Bronchial epithelial cell (primary cell): ENCODE data around the gene NR6A1. TPM values are rescaled to one million over a fixed set of nuclear protein-coding genes. Genes with fewer than 3 reads are reported as not detected.

ENCODE experiments used
- DNase-seq: peaks from one replicate; pipeline ENCODE4 v3.0.0-alpha.2; 2010; ENCODE audit warnings: low read depth
- FAIRE-seq: peaks from 2 replicates; lab custom pipeline; 2011; peaks lifted over from hg19 to GRCh38; lab: Jason Lieb, UNC
- H3K27me3 ChIP-seq: 2 replicates; pipeline ENCODE4 v1.5.1; 2011; ENCODE audit warnings: low read length; ENCODE audit not compliant: control insufficient read depth, insufficient read depth
- H3K36me3 ChIP-seq: 2 replicates; pipeline ENCODE4 v1.5.1; 2011; ENCODE audit warnings: low read length; ENCODE audit not compliant: control insufficient read depth, insufficient read depth
- H3K4me3 ChIP-seq: 2 replicates; pipeline ENCODE4 v1.5.1; 2011; ENCODE audit warnings: mild to moderate bottlenecking, low read depth, low read length, control low read depth
- total RNA-seq: library from RNA; depleted of rRNA; stranded (reverse); fragments of >200 nt; gene quantifications from 2 replicates; pipeline ENCODE4 v1.2.1, GENCODE V29; 2014
- TF ChIP-seq, protein P1 (sequence below): IDR thresholded peaks from 2 replicates; pipeline ENCODE4 v1.5.1; 2011; ENCODE audit warnings: mild to moderate bottlenecking, moderate library complexity, low read length, control low read depth, inconsistent platforms; ENCODE audit not compliant: insufficient read depth, severe bottlenecking

The NR6A1 gene
- total RNA-seq, 1 donor from 2014 or later = 2.9 TPM

DNA sequence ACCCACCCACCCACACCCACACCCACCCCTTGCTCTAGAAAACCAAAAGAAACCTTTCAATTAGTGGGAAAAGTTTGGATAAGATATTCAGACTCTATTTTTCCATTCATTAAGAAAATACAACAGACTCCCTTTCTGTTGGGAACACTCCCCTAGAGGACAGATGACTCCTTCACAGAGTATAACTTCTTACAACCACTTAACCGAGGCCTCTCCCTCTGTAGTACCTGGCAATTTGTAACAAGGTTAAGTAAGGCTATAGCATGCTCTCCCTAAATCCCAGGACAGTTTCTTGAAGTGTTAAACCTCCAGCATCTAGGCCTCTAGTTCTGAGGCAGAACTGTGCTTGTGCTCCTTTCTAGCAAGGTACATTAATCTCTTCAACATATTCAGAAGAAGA, 188.0 kb downstream of the NR6A1 start:
- DNase-seq (no peak), FAIRE-seq (no peak)
- TF ChIP-seq, protein P1, sequence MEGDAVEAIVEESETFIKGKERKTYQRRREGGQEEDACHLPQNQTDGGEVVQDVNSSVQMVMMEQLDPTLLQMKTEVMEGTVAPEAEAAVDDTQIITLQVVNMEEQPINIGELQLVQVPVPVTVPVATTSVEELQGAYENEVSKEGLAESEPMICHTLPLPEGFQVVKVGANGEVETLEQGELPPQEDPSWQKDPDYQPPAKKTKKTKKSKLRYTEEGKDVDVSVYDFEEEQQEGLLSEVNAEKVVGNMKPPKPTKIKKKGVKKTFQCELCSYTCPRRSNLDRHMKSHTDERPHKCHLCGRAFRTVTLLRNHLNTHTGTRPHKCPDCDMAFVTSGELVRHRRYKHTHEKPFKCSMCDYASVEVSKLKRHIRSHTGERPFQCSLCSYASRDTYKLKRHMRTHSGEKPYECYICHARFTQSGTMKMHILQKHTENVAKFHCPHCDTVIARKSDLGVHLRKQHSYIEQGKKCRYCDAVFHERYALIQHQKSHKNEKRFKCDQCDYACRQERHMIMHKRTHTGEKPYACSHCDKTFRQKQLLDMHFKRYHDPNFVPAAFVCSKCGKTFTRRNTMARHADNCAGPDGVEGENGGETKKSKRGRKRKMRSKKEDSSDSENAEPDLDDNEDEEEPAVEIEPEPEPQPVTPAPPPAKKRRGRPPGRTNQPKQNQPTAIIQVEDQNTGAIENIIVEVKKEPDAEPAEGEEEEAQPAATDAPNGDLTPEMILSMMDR = no peak
- no peaks in the 10 kb centered on the region for H3K27me3 ChIP-seq
- no peak overlapping the region for H3K4me3 ChIP-seq
- H3K36me3 ChIP-seq = no peaks in the 10 kb centered on the region

DNA sequence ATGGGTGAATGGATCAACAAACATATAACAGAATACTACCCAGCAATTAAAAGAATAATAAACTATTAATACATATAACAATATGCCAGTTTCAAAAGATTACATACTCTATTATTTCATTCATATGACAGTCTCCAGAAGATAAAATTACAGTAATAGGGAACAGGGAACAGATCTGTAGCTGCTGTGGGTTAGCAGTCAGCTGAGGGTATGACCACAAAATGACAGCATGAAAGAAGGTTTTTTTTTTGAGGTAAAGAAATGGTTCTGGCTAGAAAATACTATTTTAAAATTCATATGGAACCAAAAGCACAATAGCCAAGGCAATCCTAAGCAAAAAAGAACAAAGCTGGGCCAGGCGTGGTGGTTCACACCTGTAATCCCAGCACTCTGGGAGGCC, 190.9 kb downstream of the NR6A1 start:
- Histone ChIP-seq H3K4me3 (no peak overlapping the region), H3K36me3 (no peaks in the 10 kb centered on the region), H3K27me3 (no peaks in the 10 kb centered on the region)
- FAIRE-seq = no peak
- no peak for DNase-seq
- TF ChIP-seq, protein P1 = no peak

DNA sequence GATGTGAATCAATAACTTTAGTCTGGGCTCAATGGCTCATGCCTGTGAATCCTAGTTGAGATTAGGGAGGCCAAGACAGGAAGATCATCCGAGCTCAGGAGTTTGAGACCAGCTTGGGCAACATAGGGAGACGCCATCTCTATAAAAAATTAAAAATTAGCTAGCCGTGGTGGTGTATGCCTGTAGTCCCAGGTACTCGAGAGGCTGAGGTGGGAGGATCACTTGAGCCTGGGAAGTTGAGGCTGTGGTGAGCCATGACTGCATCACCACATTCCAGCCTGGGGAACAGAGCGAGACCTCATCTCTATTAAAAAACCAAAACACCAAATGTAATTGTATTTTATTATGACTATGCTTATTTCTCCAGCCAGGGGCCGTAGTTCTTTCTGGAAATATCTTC, 194.4 kb downstream of the NR6A1 start:
- TF ChIP-seq, protein P1 = no peak
- H3K4me3 ChIP-seq = no peak overlapping the region
- no peaks in the 10 kb centered on the region for H3K36me3 ChIP-seq
- FAIRE-seq (no peak), DNase-seq (no peak)
- H3K27me3 ChIP-seq = no peaks in the 10 kb centered on the region

DNA sequence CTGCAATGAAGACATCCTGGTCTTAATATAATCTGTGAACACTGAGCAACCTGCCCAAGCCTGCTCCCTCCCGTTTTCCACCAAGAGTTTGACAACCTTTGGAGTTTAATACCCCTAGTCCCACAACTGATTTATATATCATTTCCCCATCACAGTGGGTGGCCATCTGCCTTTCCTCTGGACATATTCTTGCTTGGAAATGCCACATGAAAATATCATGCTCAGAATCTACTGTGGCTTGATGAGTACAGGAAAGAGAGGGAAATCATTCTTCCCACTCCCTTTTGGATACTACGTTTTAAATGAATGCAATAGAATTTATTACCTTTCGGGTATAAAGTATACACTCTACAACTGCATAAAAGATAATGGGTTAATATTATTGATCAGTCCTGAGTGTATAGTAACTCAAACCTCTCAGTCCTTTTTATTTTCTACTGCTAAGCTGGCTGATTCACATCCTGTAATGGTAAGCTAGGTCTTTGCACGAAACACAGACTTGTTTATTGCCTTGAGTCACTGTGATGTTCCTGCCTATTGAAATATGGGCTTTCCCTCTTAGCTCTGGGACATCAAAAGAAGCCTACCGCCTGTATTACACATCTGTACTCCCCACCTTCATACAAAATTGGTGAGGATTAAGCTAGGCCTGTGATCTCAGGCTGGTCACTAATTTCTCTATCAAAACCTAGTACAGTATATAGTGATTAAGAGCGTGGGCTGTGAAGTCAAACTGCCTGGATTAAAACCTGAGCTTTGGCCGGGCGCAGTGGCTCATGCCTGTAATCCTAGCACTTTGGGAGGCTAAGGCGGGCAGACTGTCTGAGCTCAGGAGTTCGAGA, 196.4 kb downstream of the NR6A1 start:
- H3K4me3 ChIP-seq = no peak overlapping the region
- DNase-seq = peak; percentile 91
- no peak for FAIRE-seq
- H3K27me3 ChIP-seq = no peaks in the 10 kb centered on the region
- TF ChIP-seq, protein P1 = no peak
- no peaks in the 10 kb centered on the region for H3K36me3 ChIP-seq

DNA sequence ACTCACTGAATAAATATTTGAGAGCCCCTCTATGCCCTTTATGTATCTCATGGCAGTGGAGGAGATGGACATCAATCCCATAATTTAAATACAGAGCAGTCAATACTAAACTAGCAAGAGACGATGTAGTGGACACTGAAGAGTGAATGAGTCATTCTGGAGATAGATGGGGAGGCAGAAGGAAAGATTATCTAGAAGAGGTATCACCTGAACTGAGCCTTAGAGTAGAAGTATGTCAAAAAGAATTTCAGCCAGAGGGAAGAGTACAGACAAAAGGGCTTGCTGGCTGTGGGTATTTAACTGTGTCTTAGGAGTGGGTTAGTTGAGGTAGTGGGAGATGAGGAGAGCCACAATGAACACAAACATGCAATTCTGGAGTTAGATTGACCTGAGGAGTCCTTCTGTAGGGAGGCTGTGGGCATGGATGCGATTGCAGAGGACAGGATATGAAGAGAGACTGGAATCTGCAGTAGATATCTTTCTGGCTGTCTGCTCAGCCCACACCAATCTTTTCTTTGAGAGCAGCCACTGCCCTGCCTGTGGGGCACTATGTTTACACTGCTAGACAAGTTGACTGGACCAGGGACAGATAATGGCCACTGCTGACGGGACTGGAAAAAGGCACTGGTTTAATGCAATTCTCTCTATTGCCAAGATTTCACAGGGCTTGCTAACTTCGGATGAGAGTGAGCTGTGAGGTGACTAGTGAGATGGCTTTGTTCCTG, 200.0 kb downstream of the NR6A1 start:
- no peak overlapping the region for H3K4me3 ChIP-seq
- TF ChIP-seq, protein P1 = no peak
- no peak for FAIRE-seq
- no peaks in the 10 kb centered on the region for H3K27me3 ChIP-seq
- no peaks in the 10 kb centered on the region for H3K36me3 ChIP-seq
- no peak for DNase-seq
